ENCODE results near the gene HOXC12.

HOXC12 gene

GRCh38 chr12:53998110-53998899, 43.6 kb downstream of the HOXC12 start:
- Histone ChIP-seq H3K4me3 (no peak overlapping the region), H3K9me3 (replicated peaks in 1 of 11) (peaks cover 0 to 26% (median 7%) of the 10 kb centered on the region in 11 experiments; a peak in 13 of 22 replicates), H4K20me1 (peaks cover 0 to 97% (median 82%) of the 10 kb centered on the region in 11 experiments; a peak in 17 of 22 replicates), H3K36me3 (no peaks in the 10 kb centered on the region), H3K27me3 (peaks cover 100% of the 10 kb centered on the region in 11 experiments), H3K9ac (no peak overlapping the region), H3K4me1 (peaks cover 0 to 12% (median 6%) of the 10 kb centered on the region in 10 experiments; a peak in 8 of 20 replicates), H3K4me2 (no peak overlapping the region), H3K27ac (no peak overlapping the region)
- TF ChIP-seq Cebpa-rat (IDR thresholded peaks at IDR 0.05), result no peak

GRCh38 chr12:53998900-53999236, 44.2 kb downstream of the HOXC12 start:
- H3K4me3 ChIP-seq, result no peak overlapping the region
- H3K36me3 ChIP-seq, result no peaks in the 10 kb centered on the region
- no peak overlapping the region for H3K27ac ChIP-seq
- H3K4me2 ChIP-seq, result no peak overlapping the region
- TF ChIP-seq Cebpa-rat (IDR thresholded peaks at IDR 0.05), result no peak
- H3K4me1 ChIP-seq, result peaks cover 0 to 12% (median 6%) of the 10 kb centered on the region in 10 experiments; a peak in 8 of 20 replicates
- peaks cover 0 to 95% (median 81%) of the 10 kb centered on the region in 11 experiments; a peak in 17 of 22 replicates for H4K20me1 ChIP-seq
- no peak overlapping the region for H3K9ac ChIP-seq
- H3K9me3 ChIP-seq (replicated peaks in 1 of 11), result peaks cover 0 to 20% (median 7%) of the 10 kb centered on the region in 11 experiments; a peak in 13 of 22 replicates
- peaks cover 100% of the 10 kb centered on the region in 11 experiments for H3K27me3 ChIP-seq

GRCh38 chr12:53999559-54000115, 44.9 kb downstream of the HOXC12 start:
- Histone ChIP-seq H3K27ac (no peak overlapping the region), H3K9me3 (replicated peaks in 1 of 11) (peaks cover 0 to 14% (median 7%) of the 10 kb centered on the region in 11 experiments; a peak in 13 of 22 replicates), H3K4me1 (peaks cover 0 to 12% (median 6%) of the 10 kb centered on the region in 10 experiments; a peak in 8 of 20 replicates), H4K20me1 (peaks cover 0 to 95% (median 81%) of the 10 kb centered on the region in 11 experiments; a peak in 17 of 22 replicates), H3K4me2 (no peak overlapping the region), H3K4me3 (no peak overlapping the region), H3K27me3 (peaks cover 100% of the 10 kb centered on the region in 11 experiments), H3K9ac (no peak overlapping the region), H3K36me3 (no peaks in the 10 kb centered on the region)
- no peak for TF ChIP-seq Cebpa-rat (IDR thresholded peaks at IDR 0.05)

- H3K4me3 ChIP-seq, result no peak within 1 kb of the TSS
- H3K9me3 ChIP-seq (replicated peaks in 1 of 11), result peaks cover 0 to 11% (median 7%) of the 10 kb centered on the region in 11 experiments; a peak in 13 of 22 replicates
- peaks cover 100% of the 10 kb centered on the region in 11 experiments for H3K27me3 ChIP-seq
Measured at GRCh38 chr12:54000116-54001114, 45.7 kb downstream of the HOXC12 start, which contains the start of gene HOXC9. Gene HOXC9 (plus strand): TSS chr12:54000161. CDS start chr12:54000189, 28 bp downstream.

GRCh38 chr12:54001283-54002187, 46.8 kb downstream of the HOXC12 start:
- H3K27ac ChIP-seq, result no peak overlapping the region
- H3K9ac ChIP-seq, result no peak overlapping the region
- peaks cover 100% of the 10 kb centered on the region in 11 experiments for H3K27me3 ChIP-seq
- peaks cover 0 to 95% (median 83%) of the 10 kb centered on the region in 11 experiments; a peak in 17 of 22 replicates for H4K20me1 ChIP-seq
- TF ChIP-seq Cebpa-rat (IDR thresholded peaks at IDR 0.05), result no peak
- no peak overlapping the region for H3K4me2 ChIP-seq
- H3K4me3 ChIP-seq, result no peak overlapping the region
- no peaks in the 10 kb centered on the region for H3K36me3 ChIP-seq
- H3K4me1 ChIP-seq, result peaks cover 0 to 7% (median 6%) of the 10 kb centered on the region in 10 experiments; a peak in 14 of 20 replicates
- peaks cover 0 to 11% (median 7%) of the 10 kb centered on the region in 11 experiments; a peak in 13 of 22 replicates for H3K9me3 ChIP-seq (replicated peaks in 1 of 11)

More at GRCh38 chr12:54000116-54001114, 45.7 kb downstream of the HOXC12 start, which contains the start of gene HOXC9:
- Histone ChIP-seq H3K36me3 (no peaks in the 10 kb centered on the region), H3K9ac (no peak within 1 kb of the TSS), H4K20me1 (peaks cover 0 to 95% (median 83%) of the 10 kb centered on the region in 11 experiments; a peak in 17 of 22 replicates), H3K4me2 (no peak within 1 kb of the TSS), H3K4me1 (peaks cover 0 to 9% (median 5%) of the 10 kb centered on the region in 10 experiments; a peak in 8 of 20 replicates), H3K27ac (no peak within 1 kb of the TSS)
- no peak for TF ChIP-seq Cebpa-rat (IDR thresholded peaks at IDR 0.05)

- Histone ChIP-seq H3K9ac (no peak overlapping the region), H3K4me3 (no peak overlapping the region), H3K27ac (no peak overlapping the region), H3K4me2 (no peak overlapping the region), H4K20me1 (peaks cover 0 to 95% (median 83%) of the 10 kb centered on the region in 11 experiments; a peak in 16 of 22 replicates), H3K9me3 (replicated peaks in 1 of 11) (peaks cover 0 to 11% (median 7%) of the 10 kb centered on the region in 11 experiments; a peak in 13 of 22 replicates), H3K36me3 (no peaks in the 10 kb centered on the region), H3K4me1 (peaks cover 0 to 15% (median 10%) of the 10 kb centered on the region in 10 experiments; a peak in 14 of 20 replicates), H3K27me3 (peaks cover 100% of the 10 kb centered on the region in 11 experiments)
- no peak for TF ChIP-seq Cebpa-rat (IDR thresholded peaks at IDR 0.05)
Measured at GRCh38 chr12:54002278-54002914, 47.7 kb downstream of the HOXC12 start.

- no peak overlapping the region for H3K9ac ChIP-seq
- H3K9me3 ChIP-seq (replicated peaks in 1 of 11), result peaks cover 0 to 11% (median 7%) of the 10 kb centered on the region in 11 experiments; a peak in 13 of 22 replicates
- no peak overlapping the region for H3K27ac ChIP-seq
Measured at GRCh38 chr12:54002915-54003389, 48.2 kb downstream of the HOXC12 start.

More at GRCh38 chr12:54002915-54003389, 48.2 kb downstream of the HOXC12 start:
- peaks cover 100% of the 10 kb centered on the region in 11 experiments for H3K27me3 ChIP-seq
- H3K4me1 ChIP-seq, result peaks cover 0 to 15% (median 10%) of the 10 kb centered on the region in 10 experiments; a peak in 14 of 20 replicates
- no peak overlapping the region for H3K4me2 ChIP-seq
- H4K20me1 ChIP-seq, result peaks cover 0 to 95% (median 83%) of the 10 kb centered on the region in 11 experiments; a peak in 16 of 22 replicates
- no peak overlapping the region for H3K4me3 ChIP-seq
- TF ChIP-seq Cebpa-rat (IDR thresholded peaks at IDR 0.05), result no peak
- H3K36me3 ChIP-seq, result no peaks in the 10 kb centered on the region

Measured in BLaER1 treated with 17β-estradiol and CSF1 and Interleukin-3, amounts not matched to agents 10 nM and 100 nM (cell line).